K562 (cell line): Measurements from ENCODE around the gene RAB9B. TPM values are rescaled to one million over a fixed set of nuclear protein-coding genes. Genes with fewer than 3 reads are reported as not detected.

Experiments used
- ATAC-seq: fragments of 200-7000 bp; cut with Tn5 transposase; 3 replicates; pipeline ENCODE4 v1.9.1; 2020; ENCODE audit warnings: moderate library complexity
- BruUV-seq: library from RNA; stranded (reverse); fragments of 400-500 nt; replicated peaks from 2 replicates; lab custom pipeline; 2021; lab: Mats Ljungman, UMichigan
- CTCF ChIA-PET: fragments of 300-600 bp; formaldehyde crosslinking; extraction: SDS; loops from one replicate; lab custom pipeline; 2021; ENCODE audit warnings: low intra/inter-chr PET ratio; lab: Yijun Ruan, JAX
- POLR2A ChIA-PET: fragments of 300-600, 350-650 bp; sonication (Branson Sonifier 250); formaldehyde crosslinking; extraction: SDS; loops from one replicate; lab custom pipeline; 2021; ENCODE audit warnings: antibody characterized with exemption, inconsistent platforms; lab: Yijun Ruan, JAX
- DNase-seq, 4 experiments: peaks; one replicate each; pipeline versions ENCODE4 v3.0.0 to v3.0.0-alpha.2; 2011 to 2018; ENCODE audit warnings: low spot score in 3 of 4, mixed read lengths in 3 of 4; ENCODE audit errors: extremely low read depth in 1 of 4
- FAIRE-seq: peaks from 2 replicates; lab custom pipeline; 2011; peaks lifted over from hg19 to GRCh38; lab: Jason Lieb, UNC
- H2AFZ ChIP-seq: 2 replicates; pipeline ENCODE4 v1.6.0; 2011; ENCODE audit warnings: low read depth, low read length, control low read depth, inconsistent platforms
- H3K27ac ChIP-seq: fragments of 200-600 bp; 3 replicates; pipeline ENCODE4 v1.8.0; 2011; ENCODE audit warnings: low read depth, mild to moderate bottlenecking, control low read depth, inconsistent platforms, low read length, moderate library complexity, mixed read lengths; ENCODE audit errors: extremely low read depth
- H3K27me3 ChIP-seq, 2 experiments: fragments of 300-600 bp in 1 of 2; 2 replicates in 1 of 2; 3 replicates in 1 of 2; pipeline versions ENCODE4 v1.6.0 to v1.8.0; 2011; ENCODE audit warnings: inconsistent platforms in 2 of 2, low read length in 2 of 2, mild to moderate bottlenecking in 1 of 2, mixed read lengths in 1 of 2, moderate library complexity in 1 of 2; ENCODE audit not compliant: control insufficient read depth in 2 of 2, insufficient read depth in 2 of 2
- H3K36me3 ChIP-seq: fragments of 300-600 bp; 3 replicates; pipeline ENCODE4 v1.8.0; 2011; ENCODE audit warnings: mild to moderate bottlenecking, low read length, inconsistent platforms; ENCODE audit not compliant: control insufficient read depth, insufficient read depth
- H3K4me1 ChIP-seq, 2 experiments: fragments of 200-600 bp in 1 of 2; replicated peaks in 1 of 2; 2 replicates in 1 of 2; 3 replicates in 1 of 2; pipeline versions ENCODE4 v1.5.1 to v1.8.0; 2011; ENCODE audit warnings: inconsistent platforms in 2 of 2, low read length in 2 of 2, mild to moderate bottlenecking in 1 of 2, mixed read lengths in 1 of 2, moderate library complexity in 1 of 2; ENCODE audit not compliant: control insufficient read depth in 2 of 2, insufficient read depth in 2 of 2
- H3K4me2 ChIP-seq: 2 replicates; pipeline ENCODE4 v1.6.1; 2011; ENCODE audit warnings: low read length, control low read depth, inconsistent platforms, mixed read lengths; ENCODE audit not compliant: insufficient read depth
- H3K4me3 ChIP-seq: fragments of 200-600 bp; sonication (generic), shearing (Covaris generic); 2 replicates; pipeline ENCODE4 v1.5.1; 2016; ENCODE audit warnings: control low read depth, inconsistent platforms
- H3K79me2 ChIP-seq: fragments of 200-600 bp; 3 replicates; pipeline ENCODE4 v1.8.0; 2011; ENCODE audit warnings: low read length, inconsistent platforms; ENCODE audit not compliant: control insufficient read depth, insufficient read depth
- H3K9ac ChIP-seq, 2 experiments: 2 replicates each; pipeline versions ENCODE4 v1.6.0 to v1.6.1; 2011; ENCODE audit warnings: low read depth in 2 of 2, low read length in 2 of 2, control low read depth in 1 of 2, inconsistent platforms in 1 of 2, mild to moderate bottlenecking in 1 of 2, mixed read lengths in 1 of 2; ENCODE audit not compliant: insufficient read depth in 1 of 2
- H3K9me1 ChIP-seq: one replicate; pipeline ENCODE4 v1.6.0; 2011; ENCODE audit warnings: inconsistent platforms, mild to moderate bottlenecking, low read length, moderate library complexity; ENCODE audit not compliant: control insufficient read depth, insufficient read depth
- H3K9me3 ChIP-seq: replicated peaks from 2 replicates; pipeline ENCODE4 v1.5.1; 2011; ENCODE audit warnings: low read depth, low read length, inconsistent platforms; ENCODE audit not compliant: control insufficient read depth, insufficient read depth
- H4K20me1 ChIP-seq: replicated peaks from 2 replicates; pipeline ENCODE4 v1.6.1; 2011; ENCODE audit warnings: low read length, inconsistent platforms, mixed read lengths; ENCODE audit not compliant: control insufficient read depth, insufficient read depth
- DPF2 ChIP-seq: fragments of 450-650 bp; IDR thresholded peaks from 2 replicates; pipeline ENCODE4 v1.6.1; 2016
- GATAD2B ChIP-seq: fragments of 450-650 bp; IDR thresholded peaks from 2 replicates; pipeline ENCODE4 v1.6.1; 2017; ENCODE audit warnings: mild to moderate bottlenecking, borderline replicate concordance
- HNRNPH1 ChIP-seq: fragments of 200-400 bp; formaldehyde crosslinking; optimal IDR thresholded peaks from 2 replicates; pipeline ENCODE3; 2017; ENCODE audit warnings: low read depth, mild to moderate bottlenecking, low read length, moderate library complexity
- L3MBTL2 ChIP-seq: fragments of 450-650 bp; IDR thresholded peaks from 2 replicates; pipeline ENCODE4 v1.6.1; 2016; ENCODE audit warnings: mild to moderate bottlenecking, moderate library complexity
- LARP7 ChIP-seq: fragments of 450-650 bp; IDR thresholded peaks from 2 replicates; pipeline ENCODE4 v1.6.1; 2016
- MAX ChIP-seq: sonication (generic); formaldehyde crosslinking; IDR thresholded peaks from 2 replicates; pipeline ENCODE4 v1.9.0; 2022; ENCODE audit warnings: mild to moderate bottlenecking, missing genetic modification reagents
- NCOA6 ChIP-seq: fragments of 450-650 bp; IDR thresholded peaks from 2 replicates; pipeline ENCODE4 v1.6.1; 2017; ENCODE audit warnings: mild to moderate bottlenecking
- PHF21A ChIP-seq: fragments of 450-650 bp; IDR thresholded peaks from 2 replicates; pipeline ENCODE4 v1.6.1; 2017; ENCODE audit warnings: low read depth, borderline replicate concordance
- POLR3A ChIP-seq: IDR thresholded peaks from 2 replicates; pipeline ENCODE4 v1.6.1; 2011; ENCODE audit warnings: borderline replicate concordance, mild to moderate bottlenecking, moderate library complexity; ENCODE audit not compliant: insufficient read length, insufficient read depth; ENCODE audit errors: extremely low read depth
- PRMT5 ChIP-seq: sonication (generic); formaldehyde crosslinking; IDR thresholded peaks from 2 replicates; pipeline ENCODE4 v1.5.0; 2020; ENCODE audit warnings: missing genetic modification reagents
- RB1 ChIP-seq: fragments of 450-650 bp; IDR thresholded peaks from 2 replicates; pipeline ENCODE4 v1.6.1; 2017; ENCODE audit warnings: low read depth, mild to moderate bottlenecking
- STAT5A ChIP-seq: IDR thresholded peaks from 2 replicates; pipeline ENCODE4 v1.6.1; 2012; ENCODE audit warnings: low read length, inconsistent platforms, borderline replicate concordance
- ZNF174 ChIP-seq: fragments of 250-450 bp; sonication (Bioruptor Pico); IDR thresholded peaks from 2 replicates; pipeline ENCODE4 v1.4.0; 2020; ENCODE audit warnings: mild to moderate bottlenecking
- ZNF518B ChIP-seq: fragments of 250-450 bp; sonication (Bioruptor Pico); IDR thresholded peaks from 2 replicates; pipeline ENCODE4 v1.5.0; 2021; ENCODE audit warnings: mild to moderate bottlenecking, moderate library complexity
- ZNF707 ChIP-seq: fragments of 250-450 bp; sonication (Bioruptor Pico); conservative IDR thresholded peaks from 2 replicates; pipeline ENCODE4 v1.8.0; 2022; ENCODE audit warnings: inconsistent platforms, mild to moderate bottlenecking, moderate library complexity
- WGBS: fragments of 100-300 bp; shearing (Covaris generic); methylation state at CpG from one replicate; pipeline ENCODE4 v1.1.6; 2016; ENCODE audit warnings: low coverage, mixed read lengths; ENCODE audit not compliant: insufficient coverage; ENCODE audit errors: missing lambda C conversion rate; 5-methylcytosine and 5-hydroxymethylcytosine counted together
- in situ Hi-C: fragments of 300-500 bp; cut with MboI; formaldehyde crosslinking; loops from 4 replicates; pipeline ENCODE4 v1.15.0; 2018; ENCODE audit warnings: inconsistent platforms, mixed read lengths
- intact Hi-C: fragments of 100-400 bp; cut with micrococcal nuclease; formaldehyde crosslinking; loops from 2 replicates; pipeline ENCODE4 v1.14.2; 2022
- polyA plus RNA-seq, 8 experiments: library from polyadenylated mRNA; depleted of rRNA in 4 of 8; stranded (reverse) in 5 of 8; unstranded in 3 of 8; fragments of >200 nt; fragmentation: Nextera tagmentation in 2 of 8; fragmentation: Illumina TruSeq in 1 of 8; extraction: Ambion mirVana in 2 of 8; extraction: Trizol in 1 of 8; gene quantifications; 2 replicates each; pipeline versions ENCODE4 v1.2.1 to v1.2.3, GENCODE V29; 2011 to 2014; ENCODE audit warnings: inconsistent platforms in 1 of 8, missing spikeins in 1 of 8
- total RNA-seq, 7 experiments: library from RNA; depleted of rRNA in 6 of 7; stranded (reverse); fragments of >200 nt in 6 of 7; fragmentation: Illumina TruSeq in 2 of 7; extraction: Trizol in 2 of 7; gene quantifications; 2 replicates each; pipeline versions ENCODE4 v1.2.1 to v1.2.3, GENCODE V29; 2011 to 2021; ENCODE audit warnings: low replicate concordance in 1 of 7

Gene RAB9B
- total and polyA plus RNA-seq, 9 of the 15 experiments (the other 6 are each of a cell fraction or from before 2014, with no cell fraction given), result 0.03 to 0.05 (median 0.04) TPM; not detected in 6

- FAIRE-seq, result no peak
- no peak overlapping the region for H3K9ac ChIP-seq
- no TSS peak for BruUV-seq
- no peaks in the 10 kb centered on the region for H4K20me1 ChIP-seq
- no peaks in the 10 kb centered on the region for H3K9me1 ChIP-seq
- no peak overlapping the region for H3K27ac ChIP-seq
- ChIA-PET POLR2A (no interaction called here), CTCF (interaction anchor here (0.6 kb wide), 1 partner anchor 165 kb away, joined by 3 read pairs; no protein-coding TSS in a partner anchor)
- in situ Hi-C loops (no loop called here), intact Hi-C loops (no loop called here)
- no peak overlapping the region for H3K4me3 ChIP-seq
- H3K27me3 ChIP-seq, result no peaks in the 10 kb centered on the region; a peak in 1 of 5 replicates
- no peaks in the 10 kb centered on the region for H3K79me2 ChIP-seq
- no peaks in the 10 kb centered on the region for H3K9me3 ChIP-seq
- no peak for DNase-seq
- TF ChIP-seq L3MBTL2, result no peak
- TF ChIP-seq PHF21A, result no peak
- no peak for TF ChIP-seq LARP7
- no peak for TF ChIP-seq DPF2
- no peak for TF ChIP-seq HNRNPH1
- TF ChIP-seq NCOA6, result no peak
- TF ChIP-seq ZNF707 (CRISPR knock-in tag), result no peak
- no peak for TF ChIP-seq MAX
- no peak for TF ChIP-seq POLR3A
- TF ChIP-seq RB1, result no peak
- TF ChIP-seq STAT5A, result no peak
- TF ChIP-seq ZNF518B (CRISPR knock-in tag), result no peak
- no peak for TF ChIP-seq GATAD2B
- TF ChIP-seq ZNF174 (CRISPR knock-in tag), result no peak
- TF ChIP-seq PRMT5, result no peak
- no peaks in the 10 kb centered on the region for H3K36me3 ChIP-seq
- 0% methylated on average over 2 of the region's 2 CpGs for WGBS
- no peaks in the 10 kb centered on the region for H3K4me1 ChIP-seq
- no peak for ATAC-seq
- H3K4me2 ChIP-seq, result no peak overlapping the region
- H2AFZ ChIP-seq, result no peak overlapping the region
Observed at GRCh38 chrX:103800318-103800717, 31.7 kb downstream of the RAB9B start.
